MV-4-11 (cell line): ENCODE measurements around the gene SYT12.
"Not testable (repeated sequence)": the region's sequence is repeated elsewhere in the genome, so short reads cannot be mapped to it uniquely, and the experiment has no call there.

Experiments used
- DNase-seq: peaks from one replicate; lab custom pipeline; 2025; lab: John Stamatoyannopoulos, UW

Gene SYT12

GRCh38 chr11:66996609-66997273 is 26.2 kb upstream of the SYT12 start:
- DNase-seq = no peak

- no peak for DNase-seq
Observed at GRCh38 chr11:66999555-66999954, 23.4 kb upstream of the SYT12 start.

GRCh38 chr11:67001332-67001731 is 21.6 kb upstream of the SYT12 start:
- DNase-seq = no peak

- no peak for DNase-seq
Observed at GRCh38 chr11:67002297-67002913, 20.5 kb upstream of the SYT12 start.

- DNase-seq = no peak
Observed at GRCh38 chr11:67002921-67003411, 20.0 kb upstream of the SYT12 start.

- not testable (repeated sequence) for DNase-seq
Observed at GRCh38 chr11:67005200-67005599, 17.7 kb upstream of the SYT12 start.

GRCh38 chr11:67006029-67006884 is 16.7 kb upstream of the SYT12 start:
- DNase-seq = peak; percentile 79

GRCh38 chr11:67007126-67007525 is 15.8 kb upstream of the SYT12 start:
- DNase-seq = no peak

GRCh38 chr11:67010296-67010905 is 12.5 kb upstream of the SYT12 start:
- no peak for DNase-seq

- DNase-seq = no peak
Observed at GRCh38 chr11:67013511-67014045, 9.4 kb upstream of the SYT12 start.

- no peak for DNase-seq
Observed at GRCh38 chr11:67014343-67014742, 8.6 kb upstream of the SYT12 start.

- DNase-seq = no peak
Observed at GRCh38 chr11:67015048-67015447, 7.9 kb upstream of the SYT12 start.

- DNase-seq = no peak
Observed at GRCh38 chr11:67016550-67016949, 6.4 kb upstream of the SYT12 start.

GRCh38 chr11:67020949-67021348 is 2.0 kb upstream of the SYT12 start:
- DNase-seq = no peak

- no peak for DNase-seq
Observed at GRCh38 chr11:67022341-67022933, 497 bp upstream of the SYT12 start.

GRCh38 chr11:67023957-67024353 is 1.0 kb downstream of the SYT12 start:
- DNase-seq = no peak

GRCh38 chr11:67024410-67024809 is 1.5 kb downstream of the SYT12 start:
- DNase-seq = peak; percentile 51

- no peak for DNase-seq
Observed at GRCh38 chr11:67024966-67025365, 2.0 kb downstream of the SYT12 start.

- no peak for DNase-seq
Observed at GRCh38 chr11:67025750-67026149, 2.8 kb downstream of the SYT12 start.

GRCh38 chr11:67026941-67027340 is 4.0 kb downstream of the SYT12 start:
- DNase-seq = no peak

- DNase-seq = peak; percentile 3
Observed at GRCh38 chr11:67027483-67027930, 4.6 kb downstream of the SYT12 start.
